PC-3 (cell line): Measurements from ENCODE around the gene ANKRD11.
"Not testable (repeated sequence)": the region's sequence is repeated elsewhere in the genome, so short reads cannot be mapped to it uniquely, and the experiment has no call there.

ENCODE experiments used
- EZH2 ChIP-seq: fragments of 300-600 bp; sonication (generic); IDR thresholded peaks from one replicate; pipeline ENCODE4 v1.6.1; 2017; ENCODE audit warnings: antibody characterized with exemption, mild to moderate bottlenecking, low read length; ENCODE audit not compliant: unreplicated experiment
- EZH2phosphoT487 ChIP-seq: fragments of 300-600 bp; sonication (generic); IDR thresholded peaks from 2 replicates; pipeline ENCODE4 v1.6.1; 2018; ENCODE audit warnings: mild to moderate bottlenecking, antibody characterized with exemption, low read length, borderline replicate concordance
- TF ChIP-seq, protein P1 (sequence below): fragments of 300-600 bp; sonication (generic); conservative IDR thresholded peaks from 2 replicates; pipeline ENCODE4 v1.5.1; 2017; ENCODE audit warnings: antibody characterized with exemption, low read depth, mild to moderate bottlenecking, low read length

DNA sequence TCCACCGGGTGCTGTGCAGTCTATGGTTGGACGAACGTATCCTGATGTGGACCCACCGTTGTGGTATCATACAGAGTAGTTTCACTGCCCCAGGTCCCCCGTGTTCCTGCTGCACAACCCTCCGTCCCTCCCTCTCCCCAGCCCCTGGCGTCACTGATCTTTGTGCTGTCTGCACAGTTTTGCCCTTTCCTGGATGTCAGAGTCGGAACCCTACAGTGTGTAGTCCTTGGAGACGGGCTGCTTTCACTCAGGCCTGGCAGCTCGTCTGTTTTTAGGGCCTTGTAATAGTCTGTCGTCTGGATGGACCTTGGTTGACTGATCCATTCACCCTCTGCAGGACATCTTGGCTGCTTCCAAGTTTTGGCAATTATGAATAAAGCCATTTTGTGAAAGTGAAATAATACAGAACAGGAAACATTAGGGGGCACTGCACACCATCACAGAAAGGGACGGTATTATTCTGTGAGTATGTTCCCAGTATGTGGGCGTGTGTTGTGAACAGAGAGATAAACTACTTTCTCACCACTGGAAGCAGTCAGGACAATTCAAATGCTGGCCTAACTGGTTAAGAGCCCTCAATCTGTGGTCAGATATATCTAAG is 156.9 kb downstream of the ANKRD11 start:
- TF ChIP-seq, protein P1, sequence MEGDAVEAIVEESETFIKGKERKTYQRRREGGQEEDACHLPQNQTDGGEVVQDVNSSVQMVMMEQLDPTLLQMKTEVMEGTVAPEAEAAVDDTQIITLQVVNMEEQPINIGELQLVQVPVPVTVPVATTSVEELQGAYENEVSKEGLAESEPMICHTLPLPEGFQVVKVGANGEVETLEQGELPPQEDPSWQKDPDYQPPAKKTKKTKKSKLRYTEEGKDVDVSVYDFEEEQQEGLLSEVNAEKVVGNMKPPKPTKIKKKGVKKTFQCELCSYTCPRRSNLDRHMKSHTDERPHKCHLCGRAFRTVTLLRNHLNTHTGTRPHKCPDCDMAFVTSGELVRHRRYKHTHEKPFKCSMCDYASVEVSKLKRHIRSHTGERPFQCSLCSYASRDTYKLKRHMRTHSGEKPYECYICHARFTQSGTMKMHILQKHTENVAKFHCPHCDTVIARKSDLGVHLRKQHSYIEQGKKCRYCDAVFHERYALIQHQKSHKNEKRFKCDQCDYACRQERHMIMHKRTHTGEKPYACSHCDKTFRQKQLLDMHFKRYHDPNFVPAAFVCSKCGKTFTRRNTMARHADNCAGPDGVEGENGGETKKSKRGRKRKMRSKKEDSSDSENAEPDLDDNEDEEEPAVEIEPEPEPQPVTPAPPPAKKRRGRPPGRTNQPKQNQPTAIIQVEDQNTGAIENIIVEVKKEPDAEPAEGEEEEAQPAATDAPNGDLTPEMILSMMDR, result peak; percentile 66
- TF ChIP-seq EZH2, EZH2phosphoT487: not testable (repeated sequence)
